IPS DF 6.9 (cell line): ENCODE data around the gene TWSG1.
"Not testable (repeated sequence)": the region's sequence is repeated elsewhere in the genome, so short reads cannot be mapped to it uniquely, and the experiment has no call there.

Experiments used
- DNase-seq: peaks from one replicate; pipeline ENCODE4 v3.0.0-alpha.2; 2013; ENCODE audit warnings: low read depth, low spot score
- H3K27ac ChIP-seq: one replicate; pipeline ENCODE4 v1.5.1; 2013; ENCODE audit warnings: low read length, control low read depth
- H3K27me3 ChIP-seq: 2 replicates; pipeline ENCODE4 v1.6.1; 2013; ENCODE audit warnings: mild to moderate bottlenecking, low read length; ENCODE audit not compliant: control insufficient read depth, insufficient read depth
- H3K36me3 ChIP-seq: 2 replicates; pipeline ENCODE4 v1.6.1; 2013; ENCODE audit warnings: low read length; ENCODE audit not compliant: control insufficient read depth, insufficient read depth
- H3K4me1 ChIP-seq: 2 replicates; pipeline ENCODE4 v1.6.1; 2013; ENCODE audit warnings: low read length; ENCODE audit not compliant: control insufficient read depth, insufficient read depth
- H3K4me3 ChIP-seq: 2 replicates; pipeline ENCODE4 v1.5.1; 2013; ENCODE audit warnings: mild to moderate bottlenecking, low read length
- H3K9me3 ChIP-seq: 2 replicates; pipeline ENCODE4 v1.6.1; 2013; ENCODE audit warnings: low read length, inconsistent platforms; ENCODE audit not compliant: control insufficient read depth, insufficient read depth
- WGBS: extraction: QIAGEN DNeasy Blood & Tissue Kit; methylation state at CpG from one replicate; pipeline ENCODE4 v1.1.7; 2013; ENCODE audit warnings: mixed read lengths, missing lambda C conversion rate; ENCODE audit not compliant: insufficient read length, insufficient coverage; 5-methylcytosine and 5-hydroxymethylcytosine counted together

Gene TWSG1

GRCh38 chr18:9356976-9357375, 22.4 kb downstream of the TWSG1 start:
- Histone ChIP-seq H3K9me3 (no peaks in the 10 kb centered on the region), H3K36me3 (no peaks in the 10 kb centered on the region)

GRCh38 chr18:9359796-9360195, 25.2 kb downstream of the TWSG1 start:
- H3K4me3 ChIP-seq = no peak overlapping the region
- no peaks in the 10 kb centered on the region for H3K9me3 ChIP-seq
- H3K27ac ChIP-seq = no peak overlapping the region
- no peaks in the 10 kb centered on the region for H3K27me3 ChIP-seq
- H3K36me3 ChIP-seq = no peaks in the 10 kb centered on the region
- 100% methylated on average over 1 of the region's 4 CpGs for WGBS
- DNase-seq = no peak
- H3K4me1 ChIP-seq = no peaks in the 10 kb centered on the region

More at GRCh38 chr18:9356976-9357375, 22.4 kb downstream of the TWSG1 start:
- H3K27me3 ChIP-seq = no peaks in the 10 kb centered on the region
- no peak overlapping the region for H3K27ac ChIP-seq
- H3K4me1 ChIP-seq = no peaks in the 10 kb centered on the region
- WGBS = no CpG with 5 or more reads among the region's 2 CpGs
- no peak overlapping the region for H3K4me3 ChIP-seq
- no peak for DNase-seq

GRCh38 chr18:9361191-9361590, 26.6 kb downstream of the TWSG1 start:
- H3K36me3 ChIP-seq = no peaks in the 10 kb centered on the region
- no peaks in the 10 kb centered on the region for H3K4me1 ChIP-seq
- no peak for DNase-seq
- no peak overlapping the region for H3K4me3 ChIP-seq
- H3K27ac ChIP-seq = no peak overlapping the region
- no peaks in the 10 kb centered on the region for H3K9me3 ChIP-seq
- WGBS = no CpG with 5 or more reads among the region's 3 CpGs
- no peaks in the 10 kb centered on the region for H3K27me3 ChIP-seq

GRCh38 chr18:9362869-9363268, 28.3 kb downstream of the TWSG1 start:
- Histone ChIP-seq H3K4me3 (no peak overlapping the region), H3K27me3 (no peaks in the 10 kb centered on the region), H3K36me3 (no peaks in the 10 kb centered on the region), H3K9me3 (no peaks in the 10 kb centered on the region), H3K4me1 (no peaks in the 10 kb centered on the region), H3K27ac (no peak overlapping the region)
- DNase-seq = no peak
- no CpG with 5 or more reads among the region's 1 CpG for WGBS

- no peak overlapping the region for H3K4me3 ChIP-seq
- no peaks in the 10 kb centered on the region for H3K27me3 ChIP-seq
- no peak overlapping the region for H3K27ac ChIP-seq
- no peaks in the 10 kb centered on the region for H3K9me3 ChIP-seq
- WGBS = no CpG with 5 or more reads among the region's 8 CpGs
- H3K4me1 ChIP-seq = no peaks in the 10 kb centered on the region
- DNase-seq = no peak
- no peaks in the 10 kb centered on the region for H3K36me3 ChIP-seq
Observed at GRCh38 chr18:9364242-9364641, 29.7 kb downstream of the TWSG1 start.

GRCh38 chr18:9365406-9365805, 30.8 kb downstream of the TWSG1 start:
- H3K27ac ChIP-seq = no peak overlapping the region
- no peaks in the 10 kb centered on the region for H3K4me1 ChIP-seq
- no peaks in the 10 kb centered on the region for H3K9me3 ChIP-seq
- no peaks in the 10 kb centered on the region for H3K36me3 ChIP-seq
- H3K27me3 ChIP-seq = no peaks in the 10 kb centered on the region
- no CpG with 5 or more reads among the region's 7 CpGs for WGBS
- no peak for DNase-seq
- H3K4me3 ChIP-seq = no peak overlapping the region

GRCh38 chr18:9366126-9366714, 31.6 kb downstream of the TWSG1 start:
- peak; percentile 71 for DNase-seq
- no peak overlapping the region for H3K4me3 ChIP-seq
- H3K4me1 ChIP-seq = no peaks in the 10 kb centered on the region
- H3K9me3 ChIP-seq = no peaks in the 10 kb centered on the region
- no peaks in the 10 kb centered on the region for H3K36me3 ChIP-seq
- no CpG with 5 or more reads among the region's 6 CpGs for WGBS
- no peaks in the 10 kb centered on the region for H3K27me3 ChIP-seq
- H3K27ac ChIP-seq = no peak overlapping the region

- not testable (repeated sequence) for H3K9me3 ChIP-seq, H3K27ac ChIP-seq, H3K36me3 ChIP-seq, H3K4me3 ChIP-seq, DNase-seq, H3K4me1 ChIP-seq, H3K27me3 ChIP-seq
- no CpG with 5 or more reads among the region's 1 CpG for WGBS
Observed at GRCh38 chr18:9373254-9373653, 38.7 kb downstream of the TWSG1 start.

- WGBS = no CpG with 5 or more reads among the region's 6 CpGs
- no peak for DNase-seq
- no peak overlapping the region for H3K4me3 ChIP-seq
- no peaks in the 10 kb centered on the region; the same call in 1 of the 2 replicates for H3K4me1 ChIP-seq
- H3K27ac ChIP-seq = no peak overlapping the region
- no peaks in the 10 kb centered on the region for H3K27me3 ChIP-seq
- H3K36me3 ChIP-seq = no peaks in the 10 kb centered on the region
- H3K9me3 ChIP-seq = no peaks in the 10 kb centered on the region
Observed at GRCh38 chr18:9379118-9379517, 44.5 kb downstream of the TWSG1 start.

GRCh38 chr18:9380101-9380500, 45.5 kb downstream of the TWSG1 start:
- Histone ChIP-seq H3K9me3 (no peaks in the 10 kb centered on the region), H3K27ac (no peak overlapping the region), H3K36me3 (no peaks in the 10 kb centered on the region), H3K4me3 (no peak overlapping the region), H3K27me3 (no peaks in the 10 kb centered on the region), H3K4me1 (no peaks in the 10 kb centered on the region; the same call in 1 of the 2 replicates)
- whole genome bisulfite sequencing = no CpG with 5 or more reads among the region's 2 CpGs
- no peak for DNase-seq

- H3K27me3 ChIP-seq = no peaks in the 10 kb centered on the region
- no peak overlapping the region for H3K27ac ChIP-seq
- no peaks in the 10 kb centered on the region; the same call in 1 of the 2 replicates for H3K4me1 ChIP-seq
- no CpG with 5 or more reads among the region's 4 CpGs for WGBS
- no peaks in the 10 kb centered on the region for H3K9me3 ChIP-seq
- DNase-seq = no peak
- no peaks in the 10 kb centered on the region for H3K36me3 ChIP-seq
- no peak overlapping the region for H3K4me3 ChIP-seq
Observed at GRCh38 chr18:9380621-9381395, 46.2 kb downstream of the TWSG1 start.
